ENCODE results near the gene TULP4.

Gene TULP4

GRCh38 chr6:158353883-158354877, 41.9 kb downstream of the TULP4 start:
- DNase-seq (ENCODE audit: low spot score): no peak
- TF ChIP-seq CTCF (IDR thresholded peaks at IDR 0.05; ENCODE audit: extremely low read depth, missing control alignments): no peak

DNA sequence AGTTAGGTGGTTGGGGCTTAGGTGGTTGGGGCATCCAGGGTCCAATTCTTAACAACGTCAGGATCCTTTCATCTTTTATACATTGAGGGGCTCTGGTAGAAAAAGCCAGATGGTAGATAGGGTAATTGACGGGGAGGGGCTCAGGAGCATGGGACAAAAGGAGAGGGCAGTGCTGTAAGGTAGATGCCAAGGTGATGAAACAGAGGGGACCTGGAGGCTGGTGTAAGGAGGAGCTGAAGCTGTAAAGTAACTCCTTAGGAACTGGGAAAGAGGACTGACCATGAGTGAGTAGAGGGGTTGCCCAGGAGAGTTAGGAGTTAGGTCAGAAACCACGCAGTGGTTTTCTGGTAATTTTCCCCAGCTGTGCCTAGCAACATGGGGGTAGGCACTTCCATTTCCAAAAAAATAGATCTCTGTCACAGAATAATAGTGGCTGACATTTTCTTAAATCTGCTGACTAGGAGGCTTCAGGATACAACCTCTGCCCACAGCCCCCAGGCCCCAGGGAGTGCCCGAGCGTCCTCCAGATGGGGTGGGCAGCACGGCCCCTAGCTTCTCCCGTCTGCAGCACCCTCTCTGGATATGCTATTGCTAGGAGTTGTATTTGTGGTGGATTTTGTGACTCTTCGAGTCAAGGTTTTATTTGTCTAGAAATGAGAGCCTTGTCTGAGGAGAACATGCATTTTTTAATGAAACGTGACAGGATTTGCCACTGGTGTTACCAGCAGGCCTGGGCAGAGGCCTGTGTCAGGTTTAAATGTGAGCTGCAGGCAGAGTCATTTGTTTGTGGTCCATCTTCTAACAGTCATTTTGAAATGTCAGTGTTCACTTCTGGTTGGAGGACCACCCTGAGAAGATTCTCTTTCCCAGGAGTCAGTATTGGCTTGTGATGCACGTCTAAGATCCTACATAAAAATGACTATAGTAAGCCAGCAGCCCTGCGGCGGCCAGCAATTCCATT, 44.6 kb downstream of the TULP4 start:
- DNase-seq (ENCODE audit: low spot score): no peak
- TF ChIP-seq CTCF (IDR thresholded peaks at IDR 0.05; ENCODE audit: extremely low read depth, missing control alignments): no peak

- DNase-seq (ENCODE audit: low spot score): peak; percentile 66
Measured at GRCh38 chr6:158357570-158358216, 45.4 kb downstream of the TULP4 start.

DNA sequence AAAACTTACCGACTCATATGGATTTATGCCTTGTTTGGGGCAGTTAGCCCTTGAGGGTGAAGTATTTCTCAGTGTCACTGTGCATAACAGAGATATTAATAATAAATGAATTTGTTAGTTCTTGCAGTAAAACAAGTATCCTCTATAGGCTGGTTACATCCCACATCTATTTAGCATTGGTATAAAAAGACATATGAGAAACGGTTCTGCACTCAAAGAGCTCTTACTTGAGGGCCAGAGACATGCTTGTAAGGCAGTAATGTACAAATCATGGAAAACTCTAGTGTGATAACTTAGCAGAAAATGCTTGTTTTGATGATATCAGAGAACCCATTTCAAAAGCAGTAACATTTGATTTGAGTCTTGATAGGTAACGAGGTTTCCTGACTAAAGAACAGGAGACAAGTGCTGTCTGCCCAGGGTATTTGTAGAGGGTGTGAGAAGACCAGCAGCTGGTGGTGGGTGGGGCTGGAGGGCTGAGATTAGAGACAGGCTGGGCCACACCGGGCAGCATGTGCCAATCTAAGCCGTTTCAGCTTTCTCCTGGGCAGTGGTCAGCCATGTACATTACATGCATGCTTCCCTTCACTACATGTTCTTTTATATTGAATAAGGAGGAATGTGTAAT, 46.3 kb downstream of the TULP4 start:
- DNase-seq (ENCODE audit: low spot score): no peak

More at GRCh38 chr6:158357570-158358216, 45.4 kb downstream of the TULP4 start:
- no peak for TF ChIP-seq CTCF (IDR thresholded peaks at IDR 0.05; ENCODE audit: extremely low read depth, missing control alignments)

DNA sequence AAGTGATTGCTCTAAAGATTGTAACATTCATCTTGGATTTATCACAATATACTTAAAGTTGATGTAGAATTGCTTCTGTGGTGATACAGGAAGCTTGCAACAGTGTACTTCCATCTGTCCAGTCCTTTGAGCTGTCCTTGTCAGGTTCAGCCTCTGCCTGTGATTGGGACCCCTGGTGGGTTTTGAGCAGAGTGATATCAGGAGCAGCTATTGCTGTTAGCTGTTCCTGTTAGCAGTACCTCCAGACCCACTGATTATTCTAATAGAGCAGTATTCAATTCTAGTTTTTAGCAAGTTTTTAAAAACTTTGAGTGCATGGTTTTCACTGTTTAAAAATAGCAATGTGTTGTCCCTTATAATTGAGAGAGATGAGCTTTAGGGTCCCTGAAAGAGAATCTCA, 48.8 kb downstream of the TULP4 start:
- DNase-seq (ENCODE audit: low spot score): no peak
- TF ChIP-seq CTCF (IDR thresholded peaks at IDR 0.05; ENCODE audit: extremely low read depth, missing control alignments): no peak

More for the DNA sequence above, 46.3 kb downstream of the TULP4 start:
- no peak for TF ChIP-seq CTCF (IDR thresholded peaks at IDR 0.05; ENCODE audit: extremely low read depth, missing control alignments)

GRCh38 chr6:158361961-158362669, 49.9 kb downstream of the TULP4 start:
- no peak for DNase-seq (ENCODE audit: low spot score)
- no peak for TF ChIP-seq CTCF (IDR thresholded peaks at IDR 0.05; ENCODE audit: extremely low read depth, missing control alignments)

All from GM20000 (cell line).